ENCODE results near the gene PLAA.

Gene PLAA

DNA sequence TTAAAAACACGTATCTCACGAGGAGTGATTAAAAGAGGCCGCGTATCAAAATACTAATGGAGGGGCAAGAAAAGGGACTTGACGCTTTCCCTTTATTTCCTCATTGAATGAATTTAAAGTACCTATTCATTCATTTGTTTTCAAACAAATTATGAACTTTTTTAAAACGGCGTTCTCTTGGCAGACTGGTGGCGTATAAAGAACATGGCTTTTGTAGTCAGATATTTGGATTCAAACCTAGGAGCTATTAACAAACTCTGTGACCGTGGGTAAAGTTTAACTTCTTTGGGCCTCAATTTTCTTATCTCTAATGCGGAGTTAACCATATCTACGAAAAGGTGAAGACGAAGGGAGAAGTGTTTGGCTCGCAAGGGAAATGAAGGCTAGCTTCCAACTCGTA, 55.3 kb downstream of the PLAA start:
- Histone ChIP-seq H3K4me1 (ENCODE audit: control insufficient read depth, insufficient read depth, low read length) (no peaks in the 10 kb centered on the region), H3K27ac (ENCODE audit: extremely low read depth, low read depth, low read length) (peak overlapping the region; percentile 94), H3K4me3 (ENCODE audit: low read depth, low read length) (peak overlapping the region; percentile 100), H3K9me3 (ENCODE audit: control insufficient read depth, insufficient read depth, low read depth, low read length) (no peaks in the 10 kb centered on the region), H3K36me3 (ENCODE audit: control insufficient read depth in 2 of 2, insufficient read depth in 1 of 2, low read length in 2 of 2) (peaks cover 3 to 5% of the 10 kb centered on the region in 2 experiments; a peak in 2 of 3 replicates)
- POLR2A ChIA-PET: interaction anchor here (0.6 to 3.0 kb wide), 9 partner anchors 9 to 76 kb away, joined by 3 to 20 read pairs (median 3); partner anchors contain the start of genes IFT74 and PLAA
- CTCF ChIA-PET: interaction anchor here (0.7 to 1.2 kb wide), 3 partner anchors 19 to 83 kb away, joined by 3 to 5 read pairs (median 3); no protein-coding TSS in a partner anchor
- TF ChIP-seq ZSCAN23 (tag by site-specific recombination; IDR thresholded peaks at IDR 0.05): no peak
- no peak for TF ChIP-seq ZBTB17 (tag by site-specific recombination; IDR thresholded peaks at IDR 0.05)
- no peak for TF ChIP-seq ZNF837 (tag by site-specific recombination; IDR thresholded peaks at IDR 0.05)
- TF ChIP-seq TRIM28 (IDR thresholded peaks at IDR 0.05; ENCODE audit: borderline replicate concordance, low read length): no peak
- TF ChIP-seq, protein P1, sequence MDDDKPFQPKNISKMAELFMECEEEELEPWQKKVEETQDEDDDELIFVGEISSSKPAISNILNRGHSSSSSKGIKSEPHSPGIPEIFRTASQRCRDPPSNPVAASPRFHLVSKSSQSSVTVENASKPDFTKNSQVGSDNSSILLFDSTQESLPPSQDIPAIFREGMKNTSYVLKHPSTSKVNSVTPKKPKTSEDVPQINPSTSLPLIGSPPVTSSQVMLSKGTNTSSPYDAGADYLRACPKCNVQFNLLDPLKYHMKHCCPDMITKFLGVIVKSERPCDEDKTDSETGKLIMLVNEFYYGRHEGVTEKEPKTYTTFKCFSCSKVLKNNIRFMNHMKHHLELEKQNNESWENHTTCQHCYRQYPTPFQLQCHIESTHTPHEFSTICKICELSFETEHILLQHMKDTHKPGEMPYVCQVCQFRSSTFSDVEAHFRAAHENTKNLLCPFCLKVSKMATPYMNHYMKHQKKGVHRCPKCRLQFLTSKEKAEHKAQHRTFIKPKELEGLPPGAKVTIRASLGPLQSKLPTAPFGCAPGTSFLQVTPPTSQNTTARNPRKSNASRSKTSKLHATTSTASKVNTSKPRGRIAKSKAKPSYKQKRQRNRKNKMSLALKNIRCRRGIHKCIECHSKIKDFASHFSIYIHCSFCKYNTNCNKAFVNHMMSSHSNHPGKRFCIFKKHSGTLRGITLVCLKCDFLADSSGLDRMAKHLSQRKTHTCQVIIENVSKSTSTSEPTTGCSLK (tag by site-specific recombination; IDR thresholded peaks at IDR 0.05): no peak
- no peak for TF ChIP-seq ZBTB21 (tag by site-specific recombination; IDR thresholded peaks at IDR 0.05)
- no peak for TF ChIP-seq ZNF629 (tag by site-specific recombination; IDR thresholded peaks at IDR 0.05)
- no peak for TF ChIP-seq BCL11B (tag by site-specific recombination; IDR thresholded peaks at IDR 0.05; ENCODE audit: low read depth)
- TF ChIP-seq, protein P2, sequence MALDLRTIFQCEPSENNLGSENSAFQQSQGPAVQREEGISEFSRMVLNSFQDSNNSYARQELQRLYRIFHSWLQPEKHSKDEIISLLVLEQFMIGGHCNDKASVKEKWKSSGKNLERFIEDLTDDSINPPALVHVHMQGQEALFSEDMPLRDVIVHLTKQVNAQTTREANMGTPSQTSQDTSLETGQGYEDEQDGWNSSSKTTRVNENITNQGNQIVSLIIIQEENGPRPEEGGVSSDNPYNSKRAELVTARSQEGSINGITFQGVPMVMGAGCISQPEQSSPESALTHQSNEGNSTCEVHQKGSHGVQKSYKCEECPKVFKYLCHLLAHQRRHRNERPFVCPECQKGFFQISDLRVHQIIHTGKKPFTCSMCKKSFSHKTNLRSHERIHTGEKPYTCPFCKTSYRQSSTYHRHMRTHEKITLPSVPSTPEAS (tag by site-specific recombination; IDR thresholded peaks at IDR 0.05): no peak
- no peak for TF ChIP-seq ZNF521 (tag by site-specific recombination; IDR thresholded peaks at IDR 0.05)
- no peak for TF ChIP-seq ZNF23 (tag by site-specific recombination; IDR thresholded peaks at IDR 0.05; ENCODE audit: borderline replicate concordance)
- TF ChIP-seq ZBTB1 (tag by site-specific recombination; IDR thresholded peaks at IDR 0.05): no peak
- TF ChIP-seq ZBTB48 (tag by site-specific recombination; IDR thresholded peaks at IDR 0.05): no peak
- TF ChIP-seq HOXD13 (CRISPR knock-in tag; IDR thresholded peaks at IDR 0.05; ENCODE audit: borderline replicate concordance): no peak
- TF ChIP-seq, protein P3, sequence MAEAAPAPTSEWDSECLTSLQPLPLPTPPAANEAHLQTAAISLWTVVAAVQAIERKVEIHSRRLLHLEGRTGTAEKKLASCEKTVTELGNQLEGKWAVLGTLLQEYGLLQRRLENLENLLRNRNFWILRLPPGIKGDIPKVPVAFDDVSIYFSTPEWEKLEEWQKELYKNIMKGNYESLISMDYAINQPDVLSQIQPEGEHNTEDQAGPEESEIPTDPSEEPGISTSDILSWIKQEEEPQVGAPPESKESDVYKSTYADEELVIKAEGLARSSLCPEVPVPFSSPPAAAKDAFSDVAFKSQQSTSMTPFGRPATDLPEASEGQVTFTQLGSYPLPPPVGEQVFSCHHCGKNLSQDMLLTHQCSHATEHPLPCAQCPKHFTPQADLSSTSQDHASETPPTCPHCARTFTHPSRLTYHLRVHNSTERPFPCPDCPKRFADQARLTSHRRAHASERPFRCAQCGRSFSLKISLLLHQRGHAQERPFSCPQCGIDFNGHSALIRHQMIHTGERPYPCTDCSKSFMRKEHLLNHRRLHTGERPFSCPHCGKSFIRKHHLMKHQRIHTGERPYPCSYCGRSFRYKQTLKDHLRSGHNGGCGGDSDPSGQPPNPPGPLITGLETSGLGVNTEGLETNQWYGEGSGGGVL (tag by site-specific recombination; IDR thresholded peaks at IDR 0.05): no peak
- TF ChIP-seq ZNF626 (tag by site-specific recombination; IDR thresholded peaks at IDR 0.05): no peak
- no peak for TF ChIP-seq ZNF707 (tag by site-specific recombination; IDR thresholded peaks at IDR 0.05)
- TF ChIP-seq, protein P4, sequence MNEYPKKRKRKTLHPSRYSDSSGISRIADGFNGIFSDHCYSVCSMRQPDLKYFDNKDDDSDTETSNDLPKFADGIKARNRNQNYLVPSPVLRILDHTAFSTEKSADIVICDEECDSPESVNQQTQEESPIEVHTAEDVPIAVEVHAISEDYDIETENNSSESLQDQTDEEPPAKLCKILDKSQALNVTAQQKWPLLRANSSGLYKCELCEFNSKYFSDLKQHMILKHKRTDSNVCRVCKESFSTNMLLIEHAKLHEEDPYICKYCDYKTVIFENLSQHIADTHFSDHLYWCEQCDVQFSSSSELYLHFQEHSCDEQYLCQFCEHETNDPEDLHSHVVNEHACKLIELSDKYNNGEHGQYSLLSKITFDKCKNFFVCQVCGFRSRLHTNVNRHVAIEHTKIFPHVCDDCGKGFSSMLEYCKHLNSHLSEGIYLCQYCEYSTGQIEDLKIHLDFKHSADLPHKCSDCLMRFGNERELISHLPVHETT (tag by site-specific recombination; IDR thresholded peaks at IDR 0.05): no peak
- TF ChIP-seq, protein P5, sequence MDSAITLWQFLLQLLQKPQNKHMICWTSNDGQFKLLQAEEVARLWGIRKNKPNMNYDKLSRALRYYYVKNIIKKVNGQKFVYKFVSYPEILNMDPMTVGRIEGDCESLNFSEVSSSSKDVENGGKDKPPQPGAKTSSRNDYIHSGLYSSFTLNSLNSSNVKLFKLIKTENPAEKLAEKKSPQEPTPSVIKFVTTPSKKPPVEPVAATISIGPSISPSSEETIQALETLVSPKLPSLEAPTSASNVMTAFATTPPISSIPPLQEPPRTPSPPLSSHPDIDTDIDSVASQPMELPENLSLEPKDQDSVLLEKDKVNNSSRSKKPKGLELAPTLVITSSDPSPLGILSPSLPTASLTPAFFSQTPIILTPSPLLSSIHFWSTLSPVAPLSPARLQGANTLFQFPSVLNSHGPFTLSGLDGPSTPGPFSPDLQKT (IDR thresholded peaks at IDR 0.05; ENCODE audit: borderline replicate concordance, low read depth, low read length): no peak
